ENCODE measurements around the gene DIP2A.

DNA sequence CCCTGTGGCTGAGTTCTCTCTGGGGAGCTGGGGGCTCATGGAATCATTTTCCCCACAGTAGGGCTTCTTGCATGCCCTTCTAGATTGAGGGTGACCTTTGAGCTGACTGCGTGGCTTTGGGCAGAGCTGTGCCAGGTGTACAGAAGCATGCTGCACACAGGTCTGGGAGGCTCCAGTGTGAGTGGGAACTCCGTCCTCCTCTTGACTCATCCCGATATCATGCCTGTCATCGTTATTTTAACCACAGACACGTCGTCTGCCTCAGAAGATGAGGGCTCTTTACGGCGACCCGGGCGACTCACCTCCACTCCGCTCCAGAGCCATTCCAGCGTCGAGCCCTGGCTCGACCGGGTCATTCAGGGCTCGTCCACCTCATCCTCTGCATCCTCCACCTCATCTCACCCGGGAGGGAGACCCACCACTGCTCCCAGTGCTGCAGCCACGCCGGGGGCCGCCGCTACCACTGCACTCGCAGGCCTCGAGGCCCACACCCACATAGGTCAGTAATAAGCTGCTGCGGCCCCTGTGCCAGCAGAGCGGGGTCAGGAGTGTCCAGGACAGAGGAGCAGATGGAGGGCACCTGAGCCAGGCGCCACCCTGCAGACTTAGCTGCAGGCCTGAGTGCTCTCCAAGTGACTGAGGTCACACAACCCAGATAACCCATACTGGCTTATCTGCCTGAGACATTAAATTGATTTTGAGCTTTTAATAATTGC is 39.8 kb downstream of the DIP2A start:
- TF ChIP-seq, protein P1, sequence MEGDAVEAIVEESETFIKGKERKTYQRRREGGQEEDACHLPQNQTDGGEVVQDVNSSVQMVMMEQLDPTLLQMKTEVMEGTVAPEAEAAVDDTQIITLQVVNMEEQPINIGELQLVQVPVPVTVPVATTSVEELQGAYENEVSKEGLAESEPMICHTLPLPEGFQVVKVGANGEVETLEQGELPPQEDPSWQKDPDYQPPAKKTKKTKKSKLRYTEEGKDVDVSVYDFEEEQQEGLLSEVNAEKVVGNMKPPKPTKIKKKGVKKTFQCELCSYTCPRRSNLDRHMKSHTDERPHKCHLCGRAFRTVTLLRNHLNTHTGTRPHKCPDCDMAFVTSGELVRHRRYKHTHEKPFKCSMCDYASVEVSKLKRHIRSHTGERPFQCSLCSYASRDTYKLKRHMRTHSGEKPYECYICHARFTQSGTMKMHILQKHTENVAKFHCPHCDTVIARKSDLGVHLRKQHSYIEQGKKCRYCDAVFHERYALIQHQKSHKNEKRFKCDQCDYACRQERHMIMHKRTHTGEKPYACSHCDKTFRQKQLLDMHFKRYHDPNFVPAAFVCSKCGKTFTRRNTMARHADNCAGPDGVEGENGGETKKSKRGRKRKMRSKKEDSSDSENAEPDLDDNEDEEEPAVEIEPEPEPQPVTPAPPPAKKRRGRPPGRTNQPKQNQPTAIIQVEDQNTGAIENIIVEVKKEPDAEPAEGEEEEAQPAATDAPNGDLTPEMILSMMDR (conservative IDR thresholded peaks at IDR 0.05; ENCODE audit: low read depth in 2 of 2), result no peak
- TF ChIP-seq, protein P2, sequence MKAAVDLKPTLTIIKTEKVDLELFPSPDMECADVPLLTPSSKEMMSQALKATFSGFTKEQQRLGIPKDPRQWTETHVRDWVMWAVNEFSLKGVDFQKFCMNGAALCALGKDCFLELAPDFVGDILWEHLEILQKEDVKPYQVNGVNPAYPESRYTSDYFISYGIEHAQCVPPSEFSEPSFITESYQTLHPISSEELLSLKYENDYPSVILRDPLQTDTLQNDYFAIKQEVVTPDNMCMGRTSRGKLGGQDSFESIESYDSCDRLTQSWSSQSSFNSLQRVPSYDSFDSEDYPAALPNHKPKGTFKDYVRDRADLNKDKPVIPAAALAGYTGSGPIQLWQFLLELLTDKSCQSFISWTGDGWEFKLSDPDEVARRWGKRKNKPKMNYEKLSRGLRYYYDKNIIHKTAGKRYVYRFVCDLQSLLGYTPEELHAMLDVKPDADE (IDR thresholded peaks at IDR 0.05), result no peak

Measured in GM23338 (cell line).